Keratinocyte (primary cell): ENCODE results near the gene NOX3. TPM values are rescaled to one million over a fixed set of nuclear protein-coding genes. Genes with fewer than 3 reads are reported as not detected.
A peak's percentile ranks its signal among the peaks of the same experiment; 100 is the strongest.

Experiments
- DNase-seq: peaks from one replicate; pipeline ENCODE4 v3.0.0-alpha.2; 2011; ENCODE audit warnings: low read depth, missing footprints, low spot score
- FAIRE-seq: peaks from 2 replicates; lab custom pipeline; 2011; peaks lifted over from hg19 to GRCh38; lab: Jason Lieb, UNC
- H2AFZ ChIP-seq: 2 replicates; pipeline ENCODE4 v1.6.0; 2012; ENCODE audit warnings: low read length, control low read depth, inconsistent platforms; ENCODE audit not compliant: control insufficient read depth
- H3K27ac ChIP-seq: 2 replicates; pipeline ENCODE4 v1.5.1; 2011; ENCODE audit warnings: low read length; ENCODE audit not compliant: control insufficient read depth, insufficient read depth
- H3K27me3 ChIP-seq: 3 replicates; pipeline ENCODE4 v1.6.0; 2011; ENCODE audit warnings: low read length; ENCODE audit not compliant: control insufficient read depth, insufficient read depth; ENCODE audit errors: extremely low read depth
- H3K36me3 ChIP-seq, 2 experiments: 2 replicates in 1 of 2; 3 replicates in 1 of 2; pipeline ENCODE4 v1.5.1; 2011; ENCODE audit warnings: low read length in 2 of 2, mild to moderate bottlenecking in 1 of 2; ENCODE audit not compliant: control insufficient read depth in 2 of 2, insufficient read depth in 2 of 2; ENCODE audit errors: extremely low read depth in 1 of 2
- H3K4me1 ChIP-seq: 3 replicates; pipeline ENCODE4 v1.5.1; 2011; ENCODE audit warnings: low read length; ENCODE audit not compliant: control insufficient read depth, insufficient read depth; ENCODE audit errors: extremely low read depth
- H3K4me2 ChIP-seq: 3 replicates; pipeline ENCODE4 v1.6.0; 2011; ENCODE audit warnings: low read depth, low read length; ENCODE audit not compliant: control insufficient read depth, insufficient read depth; ENCODE audit errors: extremely low read depth
- H3K4me3 ChIP-seq, 3 experiments: fragments of 200-600 bp in 1 of 3; sonication (generic) in 1 of 3; 2 replicates in 2 of 3; 3 replicates in 1 of 3; pipeline ENCODE4 v1.5.1; 2011 to 2016; ENCODE audit warnings: low read length in 3 of 3, mild to moderate bottlenecking in 3 of 3, control low read depth in 2 of 3, inconsistent platforms in 1 of 3, low read depth in 1 of 3, mixed read lengths in 1 of 3, mixed run types in 1 of 3, moderate library complexity in 1 of 3; ENCODE audit not compliant: control insufficient read depth in 2 of 3, insufficient read depth in 2 of 3; ENCODE audit errors: extremely low read depth in 1 of 3
- H3K79me2 ChIP-seq: 2 replicates; pipeline ENCODE4 v1.6.0; 2012; ENCODE audit warnings: low read length; ENCODE audit not compliant: control insufficient read depth, insufficient read depth
- H3K9ac ChIP-seq: 3 replicates; pipeline ENCODE4 v1.6.0; 2011; ENCODE audit warnings: low read length; ENCODE audit not compliant: control insufficient read depth, insufficient read depth; ENCODE audit errors: extremely low read depth
- H3K9me1 ChIP-seq: 3 replicates; pipeline ENCODE4 v1.6.0; 2011; ENCODE audit warnings: low read length; ENCODE audit not compliant: control insufficient read depth, insufficient read depth; ENCODE audit errors: extremely low read depth
- H3K9me3 ChIP-seq: 2 replicates; pipeline ENCODE4 v1.5.1; 2012; ENCODE audit warnings: low read depth, low read length; ENCODE audit not compliant: control insufficient read depth
- H4K20me1 ChIP-seq: 3 replicates; pipeline ENCODE4 v1.6.0; 2011; ENCODE audit warnings: low read length; ENCODE audit not compliant: control insufficient read depth, insufficient read depth; ENCODE audit errors: extremely low read depth
- EZH2 ChIP-seq: IDR thresholded peaks from one replicate; pipeline ENCODE4 v1.6.1; 2012; ENCODE audit warnings: inconsistent platforms, mild to moderate bottlenecking, low read length, moderate library complexity
- dilution Hi-C: fragments of 300-500 bp; cut with MboI; formaldehyde crosslinking; loops from one replicate; pipeline ENCODE4 v1.7.0; 2020; ENCODE audit warnings: low sequenced_read_pairs; ENCODE audit not compliant: extremely low pct_ligation_motif_present
- polyA plus RNA-seq, 5 experiments: library from polyadenylated mRNA; depleted of rRNA in 3 of 5; stranded (reverse) in 3 of 5; stranded (forward) in 1 of 5; unstranded in 1 of 5; fragments of >200 nt; gene quantifications; 1 replicate in 1 of 5; 2 replicates in 3 of 5; 3 replicates in 1 of 5; pipeline versions ENCODE4 v1.2.1 to v1.2.3, GENCODE V29; 2011 to 2012; ENCODE audit warnings: missing spikeins in 2 of 5, low read depth in 1 of 5, low replicate concordance in 1 of 5
- TF ChIP-seq, protein P1 (sequence below), 3 experiments: IDR thresholded peaks in 1 of 3; conservative IDR thresholded peaks in 1 of 3; optimal IDR thresholded peaks in 1 of 3; 2 replicates in 2 of 3; 3 replicates in 1 of 3; pipeline versions ENCODE3 to v1.5.1; 2011; ENCODE audit warnings: low read length in 3 of 3, mild to moderate bottlenecking in 3 of 3, moderate library complexity in 2 of 3, control low read depth in 1 of 3, inconsistent platforms in 1 of 3; ENCODE audit not compliant: insufficient read depth in 2 of 3; ENCODE audit errors: extremely low read depth in 1 of 3

The NOX3 gene
- polyA plus RNA-seq, 1 donor (not counting 4 experiments of a cell fraction or from before 2014, with no cell fraction given): not detected

DNA sequence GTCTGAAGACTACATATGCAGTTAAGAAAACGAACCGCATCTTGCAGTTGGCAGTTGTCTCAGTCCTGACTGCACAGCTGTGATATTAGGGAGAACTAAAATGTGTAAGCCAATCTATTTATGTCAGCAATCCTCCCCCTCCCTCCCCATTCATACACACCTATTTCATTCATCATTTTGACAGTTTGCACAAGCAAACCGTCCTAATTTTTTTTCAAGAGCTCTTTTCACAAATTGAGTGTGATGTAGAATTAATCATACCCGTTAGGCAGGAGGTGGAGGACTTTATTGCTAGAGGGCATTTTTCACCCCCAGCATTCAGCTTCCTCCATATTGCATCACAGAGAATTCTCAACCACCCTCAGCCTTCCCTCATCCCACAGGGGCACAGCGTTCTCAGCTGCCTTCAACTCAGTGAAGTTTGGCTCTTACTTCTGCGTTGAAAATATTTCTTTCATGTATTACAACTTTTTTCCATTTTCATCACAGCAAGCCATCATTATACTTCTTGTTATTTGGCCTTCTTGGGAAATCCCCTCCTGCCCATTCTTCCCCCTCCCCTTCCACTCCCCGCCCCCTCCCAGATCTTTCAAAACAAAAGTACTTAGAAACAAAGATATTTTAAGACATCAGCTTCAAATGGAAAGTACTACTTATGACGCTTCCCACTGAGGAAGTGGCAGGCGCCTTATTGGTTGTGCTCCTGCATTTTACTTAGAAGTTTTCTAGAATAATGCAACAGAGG, 37.5 kb downstream of the NOX3 start:
- H3K4me3 ChIP-seq: peak overlapping the region in 1 of 3 experiments; percentile 26
- H3K79me2 ChIP-seq: no peaks in the 10 kb centered on the region
- no peak overlapping the region for H3K27ac ChIP-seq
- no peaks in the 10 kb centered on the region for H3K9me1 ChIP-seq
- peak; percentile 26 for FAIRE-seq
- no peaks in the 10 kb centered on the region for H4K20me1 ChIP-seq
- no peaks in the 10 kb centered on the region for H3K9me3 ChIP-seq
- dilution Hi-C loops: no loop called here
- peak; percentile 13 for DNase-seq
- TF ChIP-seq, protein P1, sequence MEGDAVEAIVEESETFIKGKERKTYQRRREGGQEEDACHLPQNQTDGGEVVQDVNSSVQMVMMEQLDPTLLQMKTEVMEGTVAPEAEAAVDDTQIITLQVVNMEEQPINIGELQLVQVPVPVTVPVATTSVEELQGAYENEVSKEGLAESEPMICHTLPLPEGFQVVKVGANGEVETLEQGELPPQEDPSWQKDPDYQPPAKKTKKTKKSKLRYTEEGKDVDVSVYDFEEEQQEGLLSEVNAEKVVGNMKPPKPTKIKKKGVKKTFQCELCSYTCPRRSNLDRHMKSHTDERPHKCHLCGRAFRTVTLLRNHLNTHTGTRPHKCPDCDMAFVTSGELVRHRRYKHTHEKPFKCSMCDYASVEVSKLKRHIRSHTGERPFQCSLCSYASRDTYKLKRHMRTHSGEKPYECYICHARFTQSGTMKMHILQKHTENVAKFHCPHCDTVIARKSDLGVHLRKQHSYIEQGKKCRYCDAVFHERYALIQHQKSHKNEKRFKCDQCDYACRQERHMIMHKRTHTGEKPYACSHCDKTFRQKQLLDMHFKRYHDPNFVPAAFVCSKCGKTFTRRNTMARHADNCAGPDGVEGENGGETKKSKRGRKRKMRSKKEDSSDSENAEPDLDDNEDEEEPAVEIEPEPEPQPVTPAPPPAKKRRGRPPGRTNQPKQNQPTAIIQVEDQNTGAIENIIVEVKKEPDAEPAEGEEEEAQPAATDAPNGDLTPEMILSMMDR (optimal IDR thresholded peaks at IDR 0.05 in 1 of 3, IDR thresholded peaks at IDR 0.05 in 1 of 3, conservative IDR thresholded peaks at IDR 0.05 in 1 of 3; ENCODE audit: extremely low read depth in 1 of 3, insufficient read depth in 2 of 3, low read length in 3 of 3): no peak
- no peak for TF ChIP-seq EZH2
- H3K9ac ChIP-seq: no peak overlapping the region
- H3K4me2 ChIP-seq: peak overlapping the region; percentile 69
- H2AFZ ChIP-seq: no peak overlapping the region
- H3K27me3 ChIP-seq: no peaks in the 10 kb centered on the region
- peaks cover 9% of the 10 kb centered on the region for H3K4me1 ChIP-seq
- H3K36me3 ChIP-seq: no peaks in the 10 kb centered on the region

DNA sequence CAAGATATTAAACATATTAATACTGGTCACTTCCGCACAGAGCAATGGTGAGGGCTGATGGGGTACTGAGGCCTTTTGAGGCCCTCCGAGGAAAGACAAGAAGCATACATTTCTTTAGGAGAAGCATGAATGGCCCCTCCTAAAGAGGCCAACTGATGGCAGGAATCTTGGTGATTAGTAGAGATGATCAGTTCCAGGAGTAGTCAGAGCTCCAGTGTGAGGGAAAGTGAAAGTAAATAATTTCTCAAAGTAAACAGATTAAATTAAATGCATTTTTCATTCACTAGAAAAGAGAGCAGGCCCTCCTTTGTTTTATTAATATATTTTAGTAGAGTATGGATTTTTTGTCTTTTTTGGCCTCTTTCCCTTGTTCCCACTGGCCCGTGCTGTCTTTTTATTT, 38.2 kb downstream of the NOX3 start:
- no peaks in the 10 kb centered on the region for H4K20me1 ChIP-seq
- H3K9ac ChIP-seq: no peak overlapping the region
- H3K4me3 ChIP-seq: peak overlapping the region in 1 of 3 experiments; percentile 26
- H3K27ac ChIP-seq: no peak overlapping the region
- dilution Hi-C loops: no loop called here
- peak overlapping the region; percentile 69 for H3K4me2 ChIP-seq
- peaks cover 9% of the 10 kb centered on the region for H3K4me1 ChIP-seq
- no peaks in the 10 kb centered on the region for H3K9me3 ChIP-seq
- TF ChIP-seq EZH2: no peak
- TF ChIP-seq, protein P1 (optimal IDR thresholded peaks at IDR 0.05 in 1 of 3, IDR thresholded peaks at IDR 0.05 in 1 of 3, conservative IDR thresholded peaks at IDR 0.05 in 1 of 3; ENCODE audit: extremely low read depth in 1 of 3, insufficient read depth in 2 of 3, low read length in 3 of 3): no peak
- H3K79me2 ChIP-seq: no peaks in the 10 kb centered on the region
- no peaks in the 10 kb centered on the region for H3K36me3 ChIP-seq
- no peaks in the 10 kb centered on the region for H3K9me1 ChIP-seq
- no peak overlapping the region for H2AFZ ChIP-seq
- DNase-seq (no peak), FAIRE-seq (no peak)
- no peaks in the 10 kb centered on the region for H3K27me3 ChIP-seq
